GM18526 (cell line): Measurements from ENCODE around the gene MOCS3.
A peak's percentile ranks its signal among the peaks of the same experiment; 100 is the strongest.

Experiments
- POLR2A ChIP-seq: IDR thresholded peaks from 3 replicates; pipeline ENCODE4 v1.6.1; 2011; ENCODE audit not compliant: insufficient read length; ENCODE audit errors: extremely low read depth

Gene MOCS3

DNA sequence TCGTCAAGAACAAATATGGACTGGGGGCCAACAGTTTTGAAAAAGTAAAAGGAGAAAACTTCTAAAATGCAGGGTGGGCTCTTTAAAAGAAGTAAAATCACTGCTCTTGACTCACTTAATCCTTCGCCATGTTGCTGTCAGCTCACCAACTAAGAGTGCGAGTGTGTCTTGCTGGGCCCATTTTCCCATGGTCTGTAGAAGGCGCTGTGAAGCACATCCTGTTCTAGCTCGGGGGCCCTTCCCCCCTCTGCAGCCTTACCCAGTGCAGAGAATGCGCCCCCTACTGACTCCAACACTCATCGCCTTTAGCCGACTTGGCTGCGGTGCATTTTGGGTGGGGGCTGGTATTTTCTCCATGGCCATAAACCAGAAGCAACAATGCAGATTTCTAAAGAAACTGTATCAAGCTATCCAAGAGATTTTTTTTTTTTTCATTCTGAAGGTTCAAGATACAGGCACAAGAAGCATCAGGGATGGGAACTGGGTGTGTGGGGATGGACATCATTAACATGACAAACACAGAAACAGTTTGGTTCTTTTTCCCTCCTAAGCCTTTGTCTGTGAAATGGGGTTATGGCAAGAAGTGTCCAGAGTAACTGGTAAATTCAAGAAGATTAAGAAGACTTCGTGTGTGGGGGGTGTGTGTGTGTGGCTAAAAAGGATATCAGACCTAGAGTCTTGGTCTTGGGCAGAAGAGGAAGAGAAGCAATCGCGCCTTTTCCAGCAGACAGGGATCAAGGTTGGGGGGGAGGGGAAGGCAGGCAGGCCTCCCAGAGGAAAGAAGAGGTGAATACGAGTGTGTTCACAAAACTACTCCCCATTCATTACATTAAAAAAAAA lies 29.1 kb upstream of the MOCS3 start:
- no peak for TF ChIP-seq POLR2A

DNA sequence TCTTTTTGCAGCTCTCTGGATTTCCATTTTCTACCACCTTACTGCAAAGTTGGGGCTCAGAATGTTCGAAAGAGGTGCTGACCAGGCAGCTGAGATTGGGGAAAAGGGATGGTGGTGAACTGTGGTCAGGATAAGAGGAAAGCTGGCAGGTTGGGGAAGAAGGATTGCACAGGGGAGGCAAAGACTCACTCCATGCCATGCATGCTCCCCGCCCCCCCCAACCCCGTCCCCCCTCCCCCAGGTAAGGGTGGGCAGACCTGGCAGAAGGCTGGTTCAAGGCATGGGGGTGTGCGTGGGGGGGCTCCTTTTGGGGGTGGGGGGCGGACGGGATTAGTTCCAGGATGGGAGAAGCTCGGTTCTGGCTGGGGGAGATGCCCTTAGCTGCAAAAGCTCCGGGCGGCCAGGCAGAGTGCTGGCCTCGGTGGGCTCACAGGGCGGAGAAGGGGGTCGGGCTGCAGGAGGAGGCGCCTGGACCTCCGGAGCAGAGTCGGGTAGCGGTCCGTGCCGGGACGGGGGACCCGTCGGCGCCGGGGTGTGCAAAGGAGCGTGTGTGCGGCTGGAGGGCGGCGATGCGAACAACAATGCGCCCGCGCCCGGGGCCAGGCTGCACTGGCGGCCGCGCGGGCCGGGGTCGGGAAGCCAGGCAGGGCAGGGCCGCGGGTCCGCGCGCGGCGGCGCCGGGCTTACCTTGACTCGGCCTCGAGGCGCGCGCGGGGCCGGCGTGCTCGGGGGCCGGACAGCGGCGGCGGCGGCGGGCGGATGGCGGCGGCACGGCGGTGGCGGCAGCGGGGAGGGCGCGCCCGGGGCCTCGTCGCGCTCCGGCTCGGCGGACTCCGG lies 28.3 kb upstream of the MOCS3 start:
- peak; percentile 17 for TF ChIP-seq POLR2A

DNA sequence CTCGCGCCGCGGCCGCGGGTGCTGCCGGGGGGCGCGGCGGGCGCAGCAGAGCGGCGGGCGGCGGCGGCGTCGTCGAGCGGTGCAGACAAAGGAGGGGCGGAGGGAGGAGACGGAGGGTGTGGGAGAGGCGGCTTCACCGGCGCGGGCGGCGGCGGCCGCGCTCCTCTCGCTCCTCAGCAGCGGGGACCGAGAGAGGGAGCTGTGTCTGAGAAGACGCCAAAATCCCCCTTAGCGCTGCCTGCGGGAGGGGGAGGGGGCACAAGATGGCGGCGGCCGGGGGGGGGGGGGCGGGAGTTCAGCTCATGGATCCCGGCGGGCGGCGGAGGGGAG lies 27.7 kb upstream of the MOCS3 start:
- TF ChIP-seq POLR2A, result peak; percentile 25

DNA sequence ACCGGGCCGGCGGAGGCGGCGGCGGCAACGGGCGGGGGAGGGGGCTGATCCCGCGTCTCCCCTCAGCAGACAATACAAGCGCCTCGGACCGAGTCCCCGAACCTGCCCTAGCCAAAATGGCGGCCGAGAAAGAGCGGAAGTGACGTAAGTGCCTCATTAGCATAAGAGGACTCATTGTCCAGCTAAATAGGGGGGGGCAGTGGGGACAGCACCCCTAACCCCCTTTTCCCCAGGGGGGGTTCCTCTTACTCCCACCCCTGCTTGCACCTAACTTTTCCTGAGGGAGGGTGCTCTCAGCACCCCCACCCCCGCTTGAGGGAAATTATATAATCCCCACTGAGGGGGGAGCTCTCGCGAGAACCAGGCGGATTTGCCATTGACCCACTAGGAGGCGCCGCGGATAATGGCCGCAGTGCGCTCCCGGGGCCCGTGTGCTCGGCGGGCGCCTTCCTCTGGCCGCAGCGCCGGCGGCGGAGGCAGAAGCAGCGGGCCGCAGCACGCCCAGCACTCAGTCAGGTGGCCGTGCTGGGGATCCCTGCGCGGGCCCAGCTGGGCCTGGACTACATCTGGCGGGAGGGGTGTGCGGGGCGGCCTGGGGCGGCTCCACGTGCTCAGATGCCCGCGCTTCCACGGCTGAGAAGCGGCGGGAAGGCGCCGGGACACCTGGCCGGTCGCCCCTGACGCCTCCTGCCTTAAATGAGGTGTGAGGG lies 27.2 kb upstream of the MOCS3 start, which contains the start of gene ADNP:
TSS of gene ADNP (minus strand) at position 132 of the 710 bp plus-strand sequence. CDS start 27,441 bp downstream, outside the sequence.
- peak; percentile 60 for TF ChIP-seq POLR2A

DNA sequence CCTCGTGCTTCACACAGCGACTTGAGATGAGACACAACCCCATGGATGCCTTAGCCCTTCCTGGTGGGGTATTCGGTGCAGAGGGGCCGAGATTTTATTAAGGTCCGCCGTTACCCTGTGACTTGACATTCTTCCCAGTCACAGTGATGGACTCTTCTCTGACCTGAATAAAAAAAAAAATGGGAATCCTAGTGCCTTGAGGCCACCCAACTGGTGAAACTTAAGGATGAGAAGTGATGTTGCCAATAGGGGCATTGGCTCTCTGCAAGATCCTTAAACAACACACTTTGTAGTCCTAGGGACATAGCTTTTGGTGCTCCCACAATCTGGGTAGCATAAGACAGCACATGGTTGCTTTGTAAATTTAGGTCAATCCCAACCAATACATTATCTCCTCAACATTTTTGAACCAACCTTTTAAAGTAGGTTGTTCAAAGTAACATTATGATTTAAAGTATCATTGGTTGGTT lies 26.6 kb upstream of the MOCS3 start:
- no peak for TF ChIP-seq POLR2A

DNA sequence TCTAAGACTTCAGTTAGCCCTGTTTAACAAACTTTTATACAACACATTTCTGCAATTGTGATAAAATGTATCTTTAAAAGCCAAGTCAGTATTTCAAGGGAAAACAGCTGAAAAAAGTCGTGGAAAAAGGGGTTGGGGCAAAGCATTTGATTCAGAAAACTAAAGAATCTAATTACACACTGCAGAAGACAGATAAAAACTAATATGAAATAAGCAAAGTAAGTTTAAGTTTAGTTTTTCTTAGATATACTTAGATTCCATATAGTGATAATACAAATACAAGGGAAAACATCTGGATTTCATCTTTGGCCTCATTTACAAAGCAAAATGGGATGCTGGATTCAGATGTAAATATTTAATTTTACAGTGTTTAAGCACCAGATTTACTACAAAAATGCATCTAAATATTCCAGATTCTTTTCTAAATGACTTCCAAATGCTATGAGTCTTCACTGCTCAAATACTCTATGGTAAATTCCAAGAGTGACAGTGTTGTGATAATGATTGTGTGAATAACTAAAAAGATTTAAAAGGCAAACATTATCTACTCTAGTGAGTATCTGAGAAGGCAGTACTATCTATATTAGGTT lies 25.8 kb upstream of the MOCS3 start:
- no peak for TF ChIP-seq POLR2A

DNA sequence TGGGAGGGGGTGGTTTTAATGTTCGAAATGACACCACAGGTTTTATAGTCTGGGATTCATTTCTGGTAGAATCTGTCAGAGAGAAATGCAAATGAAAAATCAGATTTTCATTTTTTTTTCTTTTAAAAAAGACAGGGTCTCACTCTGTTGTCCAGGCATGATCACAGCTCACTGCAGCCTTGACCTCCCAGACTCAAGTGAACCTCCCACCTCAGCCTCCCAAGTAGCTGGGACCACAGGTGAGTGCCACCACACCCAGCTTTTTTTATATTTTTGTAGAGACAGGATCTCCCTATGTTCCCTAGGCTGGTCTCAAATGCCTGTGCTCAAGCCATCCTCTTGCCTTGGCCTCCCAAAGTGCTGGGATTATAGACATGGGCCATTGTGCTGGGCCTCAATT lies 25.0 kb upstream of the MOCS3 start:
- no peak for TF ChIP-seq POLR2A

DNA sequence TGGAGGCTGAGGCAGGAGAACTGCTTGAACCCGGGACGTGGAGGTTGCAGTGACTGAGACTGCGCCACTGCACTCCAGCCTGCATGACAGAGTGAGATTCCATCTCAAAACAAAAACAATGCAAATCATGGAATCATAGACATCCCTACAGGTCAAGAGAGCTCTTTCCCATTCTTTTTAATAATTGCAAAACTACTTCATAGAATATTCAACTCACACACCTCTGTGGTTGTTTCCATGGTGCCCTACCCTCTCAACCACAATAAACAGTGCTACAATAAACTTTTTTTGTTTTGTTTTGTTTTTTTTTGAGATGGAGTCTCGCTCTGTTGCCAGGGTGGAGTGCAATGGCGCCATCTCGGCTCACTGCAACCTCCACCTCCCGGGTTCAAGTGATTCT lies 15.5 kb upstream of the MOCS3 start:
- no peak for TF ChIP-seq POLR2A

DNA sequence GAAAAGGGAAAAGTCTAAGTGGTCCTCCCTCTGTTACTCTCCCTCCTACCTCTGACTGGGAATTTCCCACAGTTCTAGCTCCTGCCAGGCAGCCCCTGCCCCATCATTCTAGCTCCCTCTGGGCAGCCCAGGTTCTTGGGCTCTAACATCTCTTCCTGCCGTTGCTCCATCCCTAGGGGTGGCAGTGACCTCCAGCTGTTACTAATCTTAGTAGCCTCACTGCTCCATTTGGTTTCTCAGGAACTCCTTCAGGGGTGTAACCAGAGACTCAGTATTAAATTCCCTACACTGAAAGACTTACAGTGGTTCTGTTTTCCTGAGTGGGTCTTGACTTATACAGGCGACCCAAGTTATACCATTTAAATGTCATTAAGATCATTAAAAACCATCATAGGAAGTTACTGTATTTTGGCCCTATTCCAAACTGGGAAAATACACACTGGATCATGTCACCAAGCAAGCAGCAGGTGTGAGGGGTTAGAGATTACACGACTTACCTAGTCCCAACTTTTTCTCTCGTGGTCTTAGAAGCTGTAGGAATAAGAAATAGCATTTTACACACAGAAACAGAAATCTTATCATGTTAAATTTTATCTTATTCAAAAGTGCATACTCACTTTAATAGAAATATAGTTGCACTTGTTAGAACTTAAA lies 10.4 kb upstream of the MOCS3 start:
- no peak for TF ChIP-seq POLR2A

DNA sequence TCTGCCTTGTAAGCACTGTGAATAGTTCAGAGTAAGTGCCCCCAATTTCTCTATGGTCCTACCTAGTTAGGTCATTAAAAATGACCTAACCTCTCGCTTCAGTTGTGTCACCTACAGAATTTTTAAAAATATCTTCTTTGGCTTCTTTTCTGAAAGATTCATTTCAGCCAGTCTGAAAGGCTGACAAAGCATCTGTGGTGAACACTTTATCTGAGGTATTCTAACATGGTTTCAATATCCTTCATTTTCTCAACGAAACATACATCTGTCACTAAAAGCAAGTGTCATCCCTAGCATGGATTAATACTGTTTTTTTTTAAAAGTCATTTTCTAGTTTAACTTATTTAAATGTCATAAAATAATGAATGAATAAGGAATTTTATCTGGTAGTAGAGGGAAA lies 5.4 kb upstream of the MOCS3 start:
- TF ChIP-seq POLR2A, result no peak

DNA sequence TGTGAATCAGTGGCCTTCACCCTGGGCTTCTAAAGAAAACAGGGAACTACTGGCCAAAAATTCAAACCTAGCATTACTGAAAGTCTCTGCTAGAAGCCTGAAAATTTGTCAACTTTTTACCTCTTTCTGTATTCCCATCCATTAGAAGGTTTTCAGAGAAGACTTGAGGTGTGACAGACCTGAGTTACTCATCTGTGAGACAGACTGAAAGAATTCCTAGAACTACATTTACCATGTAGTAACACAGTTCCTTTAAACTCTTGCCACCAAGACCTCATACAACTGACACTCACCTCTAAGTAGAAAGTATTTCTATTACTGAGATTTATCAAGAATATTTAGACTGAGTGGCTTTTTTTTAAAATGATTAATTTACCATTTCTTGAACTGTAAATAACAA lies 4.8 kb upstream of the MOCS3 start:
- TF ChIP-seq POLR2A, result no peak

DNA sequence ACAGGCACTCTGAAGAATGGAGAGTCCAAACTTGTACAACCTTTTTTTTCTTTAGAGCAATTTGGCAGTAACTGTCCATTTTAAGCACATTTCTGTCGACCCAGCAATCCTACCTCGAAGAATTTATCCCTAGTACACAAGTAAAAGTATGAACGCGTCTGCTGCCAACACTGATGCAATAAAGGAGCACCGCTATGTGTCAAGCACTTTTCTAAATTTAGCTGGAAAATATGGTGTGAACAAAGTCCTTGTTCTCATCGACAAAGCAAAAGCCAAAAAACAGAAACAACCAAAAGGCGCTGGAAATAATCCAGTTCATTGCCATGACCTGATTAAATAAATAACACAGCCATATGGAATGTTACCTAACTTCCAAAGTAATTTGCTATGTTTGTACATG lies 1.3 kb upstream of the MOCS3 start:
- no peak for TF ChIP-seq POLR2A

DNA sequence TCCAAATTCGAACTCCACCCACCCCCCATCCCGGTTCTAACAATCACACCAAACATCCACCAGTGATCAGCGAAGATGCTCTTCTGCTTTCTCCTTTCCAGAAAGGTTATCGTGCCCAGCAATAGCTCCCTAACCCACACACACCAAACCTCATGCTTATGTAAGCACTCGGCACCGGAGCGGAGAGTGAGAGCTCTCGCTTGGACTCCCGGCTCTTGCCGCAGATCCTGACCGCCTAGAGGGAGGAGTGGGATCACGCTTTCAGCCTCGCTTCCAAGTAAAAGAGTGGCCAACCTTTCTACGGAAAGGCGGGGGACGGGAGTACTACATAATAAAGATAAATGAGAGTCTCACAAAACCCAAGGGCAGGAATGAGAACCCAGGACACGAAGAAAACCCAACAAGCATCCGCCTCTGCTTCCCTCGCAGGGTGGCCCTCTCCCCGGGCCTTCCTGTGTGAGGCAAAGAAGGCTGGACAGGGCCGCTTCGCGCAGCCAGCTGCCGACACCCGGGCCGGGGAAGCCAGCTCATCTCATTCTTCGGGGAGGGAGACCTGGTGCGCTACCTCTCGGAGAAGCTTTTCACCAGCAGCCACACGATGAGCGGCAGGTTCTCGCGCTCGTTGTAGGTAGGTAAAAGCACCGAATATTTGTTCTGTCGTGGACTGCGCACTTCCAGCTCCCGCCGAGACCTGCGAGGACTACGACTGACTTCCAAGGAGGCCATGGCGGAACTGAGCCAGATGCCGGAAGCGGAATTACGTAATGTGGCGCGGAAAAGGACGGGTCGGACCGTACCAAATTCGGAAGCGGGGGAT lies 612 bp upstream of the MOCS3 start, which contains the start of gene DPM1:
TSS of gene DPM1 (minus strand) at position 735 of the 817 bp plus-strand sequence. CDS start at position 726, 9 bp downstream.
- TF ChIP-seq POLR2A, result peak; percentile 97
